Cardiac fibroblast (primary cell): ENCODE results near the gene TMEM225B.
A peak's percentile ranks its signal among the peaks of the same experiment; 100 is the strongest.

ENCODE experiments used
- DNase-seq, 2 donors: peaks; one replicate each; pipeline versions ENCODE4 v3.0.0 to v3.0.0-alpha.2; 2010; ENCODE audit warnings: low read depth in 2 of 2
- H3K4me3 ChIP-seq, 2 donors: replicated peaks in 1 of 2; 1 replicate in 1 of 2; 2 replicates in 1 of 2; pipeline ENCODE4 v1.5.1; 2011; ENCODE audit warnings: low read depth in 2 of 2, low read length in 2 of 2, mild to moderate bottlenecking in 2 of 2, moderate library complexity in 1 of 2
- TF ChIP-seq, protein P1 (sequence below): IDR thresholded peaks from one replicate; pipeline ENCODE4 v1.5.1; 2011; ENCODE audit warnings: low read depth, mild to moderate bottlenecking, low read length, inconsistent platforms

Gene TMEM225B

DNA sequence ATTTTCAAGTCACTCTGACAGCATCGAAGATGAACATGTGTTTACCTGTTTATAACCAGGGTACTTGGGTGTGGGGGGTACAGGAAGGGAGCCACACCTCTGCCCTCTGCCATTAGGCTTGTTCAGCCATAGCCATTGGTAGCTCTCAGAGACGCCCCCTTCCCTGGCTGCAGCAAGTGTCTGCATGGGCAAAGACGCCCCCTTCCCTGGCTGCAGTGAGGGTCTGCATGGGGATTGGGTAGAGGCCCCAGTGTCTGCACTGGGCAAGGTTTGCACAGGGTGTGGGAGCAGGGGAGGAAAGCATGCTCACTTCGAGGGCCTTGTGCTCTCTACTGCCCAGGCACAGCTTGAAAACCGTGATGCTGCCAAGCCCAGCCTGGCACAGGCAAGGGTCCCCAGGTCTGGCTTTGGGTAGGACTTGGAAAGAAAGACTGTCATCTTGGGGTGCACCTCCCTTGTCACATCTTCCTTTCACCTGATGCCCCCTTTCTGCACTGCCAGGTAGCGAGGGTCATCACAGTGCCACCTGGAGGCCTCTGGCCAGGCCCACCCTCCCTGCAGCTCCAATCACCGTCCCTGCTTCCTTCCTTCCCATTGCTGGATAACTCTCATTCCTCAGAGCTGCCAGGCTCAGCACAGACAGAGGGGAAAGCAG lies 3.7 kb downstream of the TMEM225B start:
- TF ChIP-seq, protein P1, sequence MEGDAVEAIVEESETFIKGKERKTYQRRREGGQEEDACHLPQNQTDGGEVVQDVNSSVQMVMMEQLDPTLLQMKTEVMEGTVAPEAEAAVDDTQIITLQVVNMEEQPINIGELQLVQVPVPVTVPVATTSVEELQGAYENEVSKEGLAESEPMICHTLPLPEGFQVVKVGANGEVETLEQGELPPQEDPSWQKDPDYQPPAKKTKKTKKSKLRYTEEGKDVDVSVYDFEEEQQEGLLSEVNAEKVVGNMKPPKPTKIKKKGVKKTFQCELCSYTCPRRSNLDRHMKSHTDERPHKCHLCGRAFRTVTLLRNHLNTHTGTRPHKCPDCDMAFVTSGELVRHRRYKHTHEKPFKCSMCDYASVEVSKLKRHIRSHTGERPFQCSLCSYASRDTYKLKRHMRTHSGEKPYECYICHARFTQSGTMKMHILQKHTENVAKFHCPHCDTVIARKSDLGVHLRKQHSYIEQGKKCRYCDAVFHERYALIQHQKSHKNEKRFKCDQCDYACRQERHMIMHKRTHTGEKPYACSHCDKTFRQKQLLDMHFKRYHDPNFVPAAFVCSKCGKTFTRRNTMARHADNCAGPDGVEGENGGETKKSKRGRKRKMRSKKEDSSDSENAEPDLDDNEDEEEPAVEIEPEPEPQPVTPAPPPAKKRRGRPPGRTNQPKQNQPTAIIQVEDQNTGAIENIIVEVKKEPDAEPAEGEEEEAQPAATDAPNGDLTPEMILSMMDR = no peak
- DNase-seq = no peak
- H3K4me3 ChIP-seq = no peak overlapping the region

DNA sequence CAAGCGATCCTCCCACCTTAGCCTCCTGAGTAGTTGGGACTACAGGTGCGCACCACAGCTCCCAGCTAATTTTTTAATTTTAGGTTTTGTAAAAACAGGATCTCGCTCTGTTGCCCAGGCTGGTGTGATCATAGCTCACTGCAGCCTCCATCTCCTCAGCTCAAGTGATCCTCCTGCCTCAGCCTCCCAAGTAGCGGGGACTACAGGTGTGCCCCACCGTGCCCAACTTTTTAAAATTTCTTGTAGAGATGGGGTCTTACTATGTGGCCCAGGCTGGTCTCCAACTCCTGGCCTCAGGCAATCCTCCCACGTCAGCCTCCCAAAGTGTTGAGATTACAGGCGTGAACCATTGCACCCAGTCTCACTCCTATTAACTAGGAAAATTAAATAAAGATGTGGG lies 7.5 kb downstream of the TMEM225B start:
- H3K4me3 ChIP-seq = no peak overlapping the region
- TF ChIP-seq, protein P1 = no peak
- no peak for DNase-seq

DNA sequence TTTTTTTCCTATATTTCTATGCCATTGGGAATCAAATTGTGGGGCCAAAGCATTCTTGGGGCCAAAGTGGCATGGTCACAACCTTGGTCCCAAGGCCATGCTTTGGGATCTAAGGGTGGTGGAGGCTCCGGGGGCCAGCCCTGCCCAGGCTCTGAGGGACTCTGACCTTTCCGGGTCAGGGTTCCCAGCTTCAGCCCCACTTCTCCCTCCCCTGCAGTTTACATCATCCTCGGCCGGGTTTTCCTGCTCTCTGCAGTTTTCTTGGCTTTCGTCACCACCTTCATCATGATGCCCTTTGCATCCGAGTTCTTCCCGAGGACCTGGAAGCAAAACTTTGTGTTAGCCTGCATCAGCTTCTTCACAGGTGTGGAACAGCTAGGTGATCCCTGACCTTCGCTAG lies 8.5 kb downstream of the TMEM225B start:
- no peak for DNase-seq
- no peak overlapping the region for H3K4me3 ChIP-seq
- TF ChIP-seq, protein P1 = no peak

DNA sequence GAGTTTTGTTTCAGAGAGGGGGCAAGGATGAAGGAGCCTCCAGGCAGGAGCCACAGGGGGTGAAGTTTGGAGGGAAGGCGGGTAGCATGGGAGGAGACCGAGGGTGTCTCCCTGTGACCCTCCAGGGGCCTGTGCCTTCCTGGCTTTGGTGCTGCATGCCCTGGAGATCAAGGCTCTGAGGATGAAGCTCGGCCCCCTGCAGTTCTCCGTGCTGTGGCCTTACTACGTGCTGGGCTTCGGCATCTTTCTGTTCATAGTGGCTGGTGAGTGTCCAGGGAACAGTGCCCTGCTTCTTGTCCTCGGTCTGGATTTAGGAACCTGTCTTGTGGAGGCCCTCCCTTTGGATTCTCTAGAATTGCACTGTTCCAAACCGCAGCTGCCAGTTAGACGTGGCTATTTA lies 9.5 kb downstream of the TMEM225B start:
- DNase-seq = no peak
- no peak overlapping the region for H3K4me3 ChIP-seq
- TF ChIP-seq, protein P1 = no peak

DNA sequence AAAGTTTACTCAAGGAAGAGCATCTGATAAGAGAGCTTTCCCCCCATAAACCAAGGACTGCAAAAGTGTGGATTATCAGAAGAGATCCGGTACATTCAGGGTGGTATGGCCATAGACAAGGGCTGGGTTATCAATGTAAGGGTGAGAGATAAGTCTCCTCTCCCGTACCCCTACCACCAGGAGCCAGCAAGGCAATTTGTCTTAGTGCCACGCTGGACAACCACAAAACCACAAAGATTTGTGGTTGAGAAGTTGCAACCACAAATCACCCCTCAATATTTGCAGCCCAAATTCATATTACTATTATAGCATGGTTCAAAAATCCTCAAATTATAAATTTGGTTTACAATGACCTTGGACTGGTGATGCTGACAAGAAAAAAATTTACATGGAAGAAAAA lies 16.4 kb downstream of the TMEM225B start:
- no peak for DNase-seq
- no peak overlapping the region for H3K4me3 ChIP-seq

DNA sequence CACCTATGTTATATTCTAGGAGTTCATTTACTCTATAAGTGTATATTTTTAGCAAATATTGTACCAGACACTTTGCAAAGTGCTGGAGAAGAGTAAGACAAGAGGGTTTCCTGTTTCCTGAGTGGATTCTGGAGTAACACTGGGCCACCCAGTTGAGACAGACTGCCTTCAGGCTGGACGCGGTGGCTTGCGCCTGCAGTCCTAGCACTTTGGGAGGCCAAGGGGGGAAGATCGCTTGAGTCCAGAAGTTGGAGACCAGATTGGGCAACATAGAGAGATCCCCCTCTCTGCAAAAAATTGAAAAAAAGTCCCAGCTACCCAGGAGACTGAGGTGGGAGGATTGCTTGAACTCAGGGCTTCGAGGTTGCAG lies 17.9 kb downstream of the TMEM225B start:
- DNase-seq = no peak
- H3K4me3 ChIP-seq = peak overlapping the region; percentile 96 to 97
- TF ChIP-seq, protein P1 = no peak

More for the DNA sequence above, 16.4 kb downstream of the TMEM225B start:
- TF ChIP-seq, protein P1 = no peak
